ENCODE results near the gene UTS2R.

Gene UTS2R

DNA sequence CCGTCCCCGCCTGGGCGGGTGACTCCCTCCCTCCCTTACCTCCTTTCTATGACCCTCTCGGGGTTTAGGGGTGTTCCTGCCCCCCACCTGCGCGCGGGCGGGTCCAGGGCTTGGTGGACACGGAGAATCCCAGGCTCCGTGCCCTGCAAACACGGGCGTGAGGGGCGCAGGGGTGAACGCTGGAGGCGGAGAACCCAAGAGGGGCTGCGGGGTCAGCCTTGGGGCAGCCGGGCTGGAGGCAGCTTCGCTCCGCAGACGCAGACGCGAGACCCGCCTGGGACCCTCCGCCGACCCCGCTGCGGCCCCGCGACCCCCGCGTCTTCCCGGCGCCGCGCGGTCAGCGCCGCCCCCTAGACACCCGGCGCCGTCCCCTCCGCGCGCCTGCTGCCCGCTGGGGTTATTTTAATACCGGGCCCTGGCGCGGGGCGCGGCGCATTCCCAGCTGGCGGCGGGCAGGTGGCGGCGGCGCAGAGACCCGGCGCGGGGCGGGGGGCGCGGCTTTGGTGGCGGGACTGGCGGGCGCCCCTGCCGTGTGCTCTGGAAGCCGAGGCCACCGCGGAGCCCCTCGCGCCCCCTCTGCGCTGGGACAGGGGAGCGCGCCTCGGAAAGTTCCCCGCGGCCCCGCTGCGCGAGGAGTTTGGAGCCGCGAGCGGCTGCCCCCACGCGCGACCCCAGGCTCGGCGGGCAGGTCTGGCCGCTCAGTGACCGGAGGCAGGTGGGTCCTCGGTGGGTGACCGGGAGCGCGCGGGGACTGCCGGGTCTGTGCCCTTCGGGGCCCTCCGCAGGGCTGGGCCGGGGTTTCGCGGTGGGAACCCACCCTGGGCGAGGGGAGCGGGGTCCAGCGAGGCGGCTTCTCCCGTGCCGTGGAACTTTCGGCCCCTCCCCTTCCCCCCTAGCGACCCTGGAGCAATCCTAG lies at the start of gene UTS2R:
Gene UTS2R (plus strand): TSS at position 433 of the 916 bp plus-strand sequence. CDS start 2,560 bp downstream, outside the sequence.
- peak within 1 kb of the TSS; percentile 47 for H3K4me3 ChIP-seq (ENCODE audit: low read length)
- TF ChIP-seq, protein P1, sequence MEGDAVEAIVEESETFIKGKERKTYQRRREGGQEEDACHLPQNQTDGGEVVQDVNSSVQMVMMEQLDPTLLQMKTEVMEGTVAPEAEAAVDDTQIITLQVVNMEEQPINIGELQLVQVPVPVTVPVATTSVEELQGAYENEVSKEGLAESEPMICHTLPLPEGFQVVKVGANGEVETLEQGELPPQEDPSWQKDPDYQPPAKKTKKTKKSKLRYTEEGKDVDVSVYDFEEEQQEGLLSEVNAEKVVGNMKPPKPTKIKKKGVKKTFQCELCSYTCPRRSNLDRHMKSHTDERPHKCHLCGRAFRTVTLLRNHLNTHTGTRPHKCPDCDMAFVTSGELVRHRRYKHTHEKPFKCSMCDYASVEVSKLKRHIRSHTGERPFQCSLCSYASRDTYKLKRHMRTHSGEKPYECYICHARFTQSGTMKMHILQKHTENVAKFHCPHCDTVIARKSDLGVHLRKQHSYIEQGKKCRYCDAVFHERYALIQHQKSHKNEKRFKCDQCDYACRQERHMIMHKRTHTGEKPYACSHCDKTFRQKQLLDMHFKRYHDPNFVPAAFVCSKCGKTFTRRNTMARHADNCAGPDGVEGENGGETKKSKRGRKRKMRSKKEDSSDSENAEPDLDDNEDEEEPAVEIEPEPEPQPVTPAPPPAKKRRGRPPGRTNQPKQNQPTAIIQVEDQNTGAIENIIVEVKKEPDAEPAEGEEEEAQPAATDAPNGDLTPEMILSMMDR (conservative IDR thresholded peaks at IDR 0.05; ENCODE audit: low read length) = no peak
- DNase-seq (ENCODE audit: low read depth) = no peak

DNA sequence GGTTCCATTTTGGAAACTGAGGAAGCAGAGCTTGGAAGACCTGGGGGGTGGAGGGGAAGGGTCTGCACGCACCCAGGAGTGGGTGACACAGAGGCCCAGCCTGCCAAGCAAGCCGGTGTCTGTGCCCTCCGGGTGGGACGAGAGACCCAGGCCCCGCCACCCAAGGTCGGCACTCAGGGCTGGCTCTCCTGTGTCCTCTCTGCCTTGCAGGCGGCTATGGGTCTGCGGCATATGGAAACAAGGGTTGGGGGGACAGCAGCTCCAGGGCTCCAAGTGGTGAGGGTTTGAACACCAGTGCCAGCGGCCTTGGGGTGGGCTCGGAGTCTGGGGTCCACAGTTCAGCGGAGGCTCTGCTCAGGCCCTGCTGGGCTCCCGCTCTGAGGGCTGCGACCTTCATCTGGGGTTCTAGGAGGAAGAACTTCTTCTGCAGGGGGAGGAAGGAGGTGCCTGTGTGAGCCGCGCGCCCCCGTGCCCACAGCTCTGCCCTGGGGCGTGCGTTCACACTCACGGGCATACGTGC lies 49.6 kb upstream of the UTS2R start:
- DNase-seq (ENCODE audit: low read depth) = no peak
- TF ChIP-seq, protein P1 (conservative IDR thresholded peaks at IDR 0.05; ENCODE audit: low read length) = no peak
- no peak overlapping the region for H3K4me3 ChIP-seq (ENCODE audit: low read length)

DNA sequence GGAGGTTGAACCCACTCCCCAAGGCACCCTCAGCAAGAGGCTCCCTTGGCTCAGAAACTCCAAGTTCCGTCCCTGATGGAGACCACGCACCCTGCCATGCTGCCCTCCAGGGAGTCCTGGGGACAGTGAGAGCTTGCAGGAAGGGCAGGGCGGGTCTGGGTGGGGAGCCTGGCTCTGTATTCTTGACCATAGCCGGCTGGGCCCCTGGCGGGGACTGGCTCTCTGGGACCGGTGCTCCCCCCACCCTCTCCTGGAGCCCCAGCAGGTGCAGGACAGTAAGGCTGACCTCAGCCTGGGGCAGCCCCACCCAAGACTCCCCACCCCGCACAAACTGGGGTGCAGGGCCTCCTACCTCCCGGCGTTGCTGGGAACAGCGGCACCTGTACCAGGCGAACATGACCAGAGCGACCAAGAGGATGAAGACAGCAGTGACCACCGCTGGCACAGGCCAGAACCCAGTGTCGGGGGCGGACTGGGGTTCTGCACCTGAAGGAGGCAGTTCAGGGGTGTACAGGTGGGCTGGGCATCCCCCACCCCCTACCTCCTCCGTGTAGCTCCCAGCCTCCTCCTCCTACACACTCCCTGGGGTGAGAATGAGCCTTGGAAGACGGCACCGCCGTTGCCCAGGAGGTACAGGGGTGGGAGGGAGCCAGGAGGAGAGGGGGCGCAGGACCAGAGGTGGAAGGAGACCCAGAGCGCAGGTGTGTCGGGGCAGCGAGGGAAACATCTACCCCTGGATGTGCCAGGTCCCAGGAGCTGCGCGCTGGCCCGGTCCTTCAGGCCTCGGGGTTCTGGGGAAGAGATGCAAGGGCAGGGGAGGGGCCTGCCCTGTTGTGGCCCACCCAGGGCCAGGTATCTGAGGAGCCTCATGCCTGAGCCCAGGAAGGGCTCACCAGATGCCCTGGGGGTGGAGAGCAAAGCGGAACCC lies 48.8 kb upstream of the UTS2R start:
- TF ChIP-seq, protein P1 (conservative IDR thresholded peaks at IDR 0.05; ENCODE audit: low read length) = no peak
- no peak for DNase-seq (ENCODE audit: low read depth)
- H3K4me3 ChIP-seq (ENCODE audit: low read length) = no peak overlapping the region

DNA sequence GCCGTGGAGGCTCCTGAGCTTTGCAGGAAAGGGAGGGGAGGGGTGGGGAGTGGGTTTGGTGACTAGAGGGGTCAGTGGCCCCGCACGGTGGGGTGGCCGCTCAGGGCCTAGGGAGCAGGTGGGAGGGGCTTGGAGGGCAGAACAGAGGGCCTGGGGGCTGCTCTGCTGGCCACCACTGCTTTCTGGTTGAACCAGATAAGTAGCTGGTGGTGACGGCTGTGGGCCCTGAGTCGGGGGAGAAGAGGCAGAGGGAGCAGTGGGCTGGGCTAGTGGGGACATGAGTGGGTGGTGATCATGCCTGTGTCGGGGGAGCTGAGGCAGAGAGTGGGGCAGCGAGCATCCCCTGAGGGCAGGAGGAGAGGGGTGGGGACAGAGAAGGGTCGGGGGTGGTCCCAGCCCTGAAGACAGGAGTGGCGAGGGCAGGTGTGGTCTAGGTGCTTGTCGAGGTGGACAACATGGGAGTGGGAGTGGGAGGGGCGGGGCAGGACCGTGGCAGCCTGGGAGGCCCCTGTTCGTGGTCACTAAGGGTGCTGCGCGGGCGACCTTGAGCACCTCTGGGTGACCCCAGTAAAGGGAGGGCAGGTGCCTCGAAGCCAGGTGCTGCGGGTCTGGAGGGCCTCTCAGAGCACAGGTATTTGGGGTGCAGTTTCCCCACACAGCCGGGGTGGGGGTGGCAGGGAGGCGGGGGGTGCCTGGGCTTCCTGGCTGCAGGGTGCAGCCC lies 47.9 kb upstream of the UTS2R start:
- TF ChIP-seq, protein P1 (conservative IDR thresholded peaks at IDR 0.05; ENCODE audit: low read length) = no peak
- no peak for DNase-seq (ENCODE audit: low read depth)
- H3K4me3 ChIP-seq (ENCODE audit: low read length) = no peak overlapping the region

DNA sequence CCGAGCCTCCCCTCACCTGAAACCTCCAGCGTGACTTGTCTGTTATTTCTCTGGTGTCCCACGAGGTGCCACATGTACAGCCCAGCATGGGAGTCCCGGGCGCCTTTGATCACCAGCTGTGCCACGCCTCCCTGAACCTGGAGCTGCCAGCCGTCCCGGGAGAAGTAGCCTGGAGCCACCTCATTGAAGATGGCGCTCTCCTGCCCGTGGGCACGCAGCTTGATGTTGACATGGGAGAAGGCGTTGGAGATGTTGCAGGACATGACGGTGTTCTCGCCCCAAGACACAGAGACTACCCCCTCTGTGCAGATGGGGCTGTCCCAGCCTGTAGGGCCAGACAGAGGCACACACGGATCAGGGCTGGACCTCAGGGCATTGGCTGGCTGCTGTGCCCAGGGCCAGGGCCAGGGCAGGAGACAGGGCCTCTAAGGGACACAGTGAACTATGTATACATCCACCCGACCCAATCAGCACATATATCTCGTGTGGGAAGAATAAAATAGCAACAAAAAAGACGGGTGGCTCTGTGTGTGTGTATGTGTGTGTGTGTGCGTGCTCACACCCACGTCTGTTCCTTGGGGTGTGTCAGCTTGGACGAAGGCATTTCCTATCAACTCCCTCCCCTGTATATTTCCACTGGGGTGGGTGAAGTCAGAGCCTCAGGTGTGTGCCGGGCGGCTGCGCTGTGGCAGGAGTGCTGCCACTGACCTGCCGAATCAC lies 46.8 kb upstream of the UTS2R start:
- TF ChIP-seq, protein P1 (conservative IDR thresholded peaks at IDR 0.05; ENCODE audit: low read length) = no peak
- DNase-seq (ENCODE audit: low read depth) = no peak
- no peak overlapping the region for H3K4me3 ChIP-seq (ENCODE audit: low read length)
